Femur (tissue), 1 donor: Measurements from ENCODE around the gene PSMA3.
"Not testable (repeated sequence)": the region's sequence is repeated elsewhere in the genome, so short reads cannot be mapped to it uniquely, and the experiment has no call there.

Experiments used
- DNase-seq: peaks from one replicate; pipeline ENCODE4 v3.0.0-alpha.2; 2017

PSMA3 gene

GRCh38 chr14:58244556-58245387 lies at the start of gene PSMA3:
Gene PSMA3 (plus strand): TSS chr14:58244843. CDS start chr14:58244921, 78 bp downstream.
- peak; percentile 99 for DNase-seq

- no peak for DNase-seq
Measured at GRCh38 chr14:58196198-58196597, 48.4 kb upstream of the PSMA3 start.

- no peak for DNase-seq
Measured at GRCh38 chr14:58198086-58198485, 46.6 kb upstream of the PSMA3 start.

- peak; percentile 90 for DNase-seq
Measured at GRCh38 chr14:58199726-58200479, 44.7 kb upstream of the PSMA3 start, which contains the start of gene ACTR10. Gene ACTR10 (plus strand): TSS chr14:58200149. CDS start chr14:58200218, 69 bp downstream.

DNA sequence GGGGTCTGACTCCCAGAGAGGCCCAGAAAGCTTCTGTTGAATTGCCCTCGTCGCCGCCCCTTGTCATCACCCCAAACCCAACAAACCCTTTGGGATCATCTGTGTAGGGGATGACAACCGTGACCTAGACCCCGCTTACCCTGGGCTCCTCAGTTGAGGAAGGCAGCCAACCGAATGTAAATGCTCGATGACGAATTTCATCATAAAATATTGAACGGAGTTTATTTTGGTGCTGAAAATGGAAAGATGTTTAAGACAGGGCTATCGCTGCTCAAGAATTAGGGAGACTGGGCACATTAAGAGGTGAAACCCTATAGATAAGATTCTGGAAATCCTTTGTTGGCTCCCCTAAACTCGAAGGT lies 44.2 kb upstream of the PSMA3 start:
- DNase-seq, result no peak

DNA sequence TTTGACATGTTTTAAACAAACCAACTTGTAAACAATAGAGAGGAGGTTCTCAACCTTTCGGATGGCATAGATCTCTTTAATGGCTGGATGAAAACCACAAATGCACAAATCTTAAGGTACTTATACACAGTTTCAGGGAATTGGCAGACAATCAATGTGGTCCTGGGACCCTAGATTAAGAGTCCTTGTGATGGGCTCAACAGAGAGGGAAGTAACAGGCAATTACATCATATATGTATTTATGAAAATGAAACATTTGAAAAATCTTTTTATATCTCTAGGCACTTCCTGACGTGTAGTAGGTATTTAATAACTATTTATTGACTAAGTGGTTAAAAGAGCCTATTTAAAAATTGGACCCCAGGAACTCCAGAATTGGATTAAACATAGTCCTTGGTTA lies 43.8 kb upstream of the PSMA3 start:
- DNase-seq, result no peak

- DNase-seq, result no peak
Measured at GRCh38 chr14:58213176-58213575, 31.5 kb upstream of the PSMA3 start.

- no peak for DNase-seq
Measured at GRCh38 chr14:58215191-58215914, 29.3 kb upstream of the PSMA3 start.

- no peak for DNase-seq
Measured at GRCh38 chr14:58216544-58216943, 28.1 kb upstream of the PSMA3 start.

DNA sequence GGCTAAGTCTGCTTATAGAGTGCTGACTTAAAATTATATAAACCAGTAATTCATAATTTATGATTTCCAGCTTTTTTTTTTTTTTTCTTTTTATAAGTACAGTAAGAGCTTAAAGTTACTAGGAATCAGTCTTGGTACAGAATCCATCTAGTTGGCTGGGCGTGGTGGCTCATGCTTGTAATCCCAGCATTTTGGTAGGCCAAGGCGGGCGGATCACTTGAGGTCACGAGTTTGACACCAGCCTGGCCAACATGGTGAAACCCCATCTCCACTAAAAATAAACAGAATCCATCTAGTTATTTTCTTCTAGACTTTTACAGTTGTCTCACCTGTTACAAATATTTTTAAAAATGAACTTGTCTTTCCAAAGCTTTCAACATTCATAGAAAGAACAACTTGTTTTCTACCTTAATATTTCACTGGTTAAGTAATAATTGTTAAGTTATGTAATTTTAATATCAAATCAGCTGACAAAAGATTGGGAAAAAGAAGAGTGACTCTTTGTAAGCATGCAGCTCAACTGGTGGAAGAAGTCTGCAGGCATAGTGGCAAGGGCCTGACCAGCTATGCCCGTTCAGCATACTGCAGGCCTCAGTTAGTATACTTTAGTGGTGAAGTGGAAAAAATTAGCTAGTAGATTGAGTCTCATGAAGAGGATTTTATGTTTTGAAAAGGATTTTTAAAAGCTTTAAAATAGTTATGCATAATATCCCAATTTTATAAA lies 17.4 kb upstream of the PSMA3 start:
- no peak for DNase-seq

DNA sequence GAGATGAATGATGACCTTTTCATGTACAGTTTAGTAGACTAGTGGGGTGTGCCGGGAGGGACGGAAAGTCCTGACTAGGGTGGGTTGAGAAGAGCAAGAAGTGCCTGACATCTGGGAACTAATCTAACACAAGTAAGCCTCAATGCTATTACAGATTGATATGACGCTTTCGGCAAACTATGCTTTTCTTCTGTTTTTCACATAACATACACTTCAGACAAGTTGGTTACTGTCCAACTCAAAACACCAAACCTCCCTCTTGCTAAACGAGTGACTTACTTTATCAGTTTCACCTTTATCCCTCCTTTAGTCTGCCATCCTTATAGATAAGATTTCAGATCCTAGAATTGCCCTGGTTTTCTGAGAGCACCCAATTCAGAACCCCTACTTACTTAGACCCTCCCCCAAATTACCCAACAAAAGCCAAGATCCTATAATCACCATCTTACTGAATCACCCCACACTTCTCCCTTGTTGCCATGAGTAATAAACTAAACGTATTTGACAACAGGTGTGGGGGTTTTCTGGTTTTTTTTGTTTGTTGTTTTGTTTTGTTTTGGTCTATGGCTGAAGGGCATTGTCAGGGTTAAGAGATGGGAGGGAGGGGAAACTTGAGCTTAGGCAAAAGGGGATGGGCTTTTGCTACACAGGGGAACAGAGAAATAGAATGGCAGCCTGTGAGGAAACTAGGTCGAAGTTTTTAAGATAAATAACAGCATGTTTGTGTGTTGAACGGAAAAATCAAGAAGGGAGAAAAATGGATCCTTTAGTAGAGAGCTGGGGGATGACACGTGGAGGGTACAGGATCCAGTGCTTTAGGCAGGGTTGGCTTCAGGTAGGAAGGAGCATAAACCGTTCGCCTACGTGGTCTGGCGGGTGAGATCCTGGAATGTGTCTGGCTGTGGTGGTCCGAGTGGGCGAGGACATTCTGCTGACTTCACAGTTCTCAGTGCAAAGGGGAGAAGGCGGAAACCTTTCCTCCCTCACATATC lies 6.1 kb upstream of the PSMA3 start:
- peak; percentile 77 for DNase-seq

- DNase-seq, result peak; percentile 88
Measured at GRCh38 chr14:58239244-58240195, 5.1 kb upstream of the PSMA3 start.

- DNase-seq, result no peak
Measured at GRCh38 chr14:58243790-58244555, 670 bp upstream of the PSMA3 start.

DNA sequence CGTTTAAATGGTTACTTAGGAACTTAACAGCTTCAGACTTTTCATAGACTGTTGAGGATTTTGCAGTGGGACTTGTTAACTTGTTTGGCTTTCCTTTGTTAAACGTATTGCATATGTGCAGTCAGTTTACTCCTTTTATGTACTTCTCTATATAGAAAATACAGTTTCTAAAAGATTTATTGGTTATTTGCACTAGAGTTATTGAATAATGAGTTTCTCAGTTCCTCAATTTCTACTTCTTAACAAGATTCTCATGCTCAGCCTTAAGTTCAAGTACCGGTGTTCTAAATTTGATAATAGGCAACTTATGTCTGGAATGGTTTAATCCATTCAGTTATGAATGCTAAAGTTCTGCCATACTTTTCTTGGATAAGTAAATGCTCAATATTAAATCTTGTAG lies 919 bp downstream of the PSMA3 start:
- DNase-seq, result no peak

DNA sequence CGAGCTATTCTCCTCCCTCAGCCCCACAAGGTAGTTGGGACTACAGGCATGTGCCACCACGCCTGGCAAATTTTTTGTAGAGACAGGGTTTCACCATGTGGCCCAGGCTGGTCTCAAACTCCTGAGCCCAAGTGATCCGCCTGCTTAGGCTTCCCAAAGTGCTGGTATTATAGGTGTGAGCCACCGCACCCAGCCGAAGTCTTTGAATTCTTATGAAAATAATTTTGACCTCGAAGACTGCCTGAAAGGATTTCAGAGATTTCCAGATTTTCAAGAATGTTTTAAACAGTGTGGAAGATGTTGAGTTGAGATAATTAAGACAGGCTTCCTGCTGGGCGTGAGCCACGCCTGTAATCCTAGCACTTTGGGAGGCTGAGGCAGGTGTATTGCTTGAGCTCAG lies 5.0 kb downstream of the PSMA3 start:
- DNase-seq, result no peak

- DNase-seq, result no peak
Measured at GRCh38 chr14:58258156-58258555, 13.5 kb downstream of the PSMA3 start.

- DNase-seq, result not testable (repeated sequence)
Measured at GRCh38 chr14:58262005-58262404, 17.4 kb downstream of the PSMA3 start.

DNA sequence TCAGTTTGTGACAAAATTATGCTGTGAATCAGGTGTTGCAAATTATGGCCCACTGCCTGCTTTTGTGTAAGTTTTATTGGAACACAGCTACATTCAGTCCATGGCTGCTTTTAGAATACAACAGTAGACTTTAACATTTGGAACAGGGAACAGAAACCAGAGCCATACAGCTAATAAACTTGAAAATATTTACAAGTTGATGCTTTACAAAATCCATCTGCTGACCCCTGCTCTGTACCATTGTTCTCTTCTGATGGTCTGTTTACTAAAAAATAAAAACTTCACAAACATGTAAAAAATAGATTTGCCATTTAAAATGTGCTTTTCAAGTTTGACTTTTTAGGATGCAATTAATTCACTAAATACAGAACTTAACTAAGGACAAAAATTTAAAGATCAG lies 20.8 kb downstream of the PSMA3 start:
- no peak for DNase-seq

- DNase-seq, result no peak
Measured at GRCh38 chr14:58270628-58271027, 26.0 kb downstream of the PSMA3 start.
